K562 (cell line): Measurements from ENCODE around the gene WASL. TPM values are rescaled to one million over a fixed set of nuclear protein-coding genes. Genes with fewer than 3 reads are reported as not detected.

Experiments used
- ATAC-seq: fragments of 200-7000 bp; cut with Tn5 transposase; 3 replicates; pipeline ENCODE4 v1.9.1; 2020; ENCODE audit warnings: moderate library complexity
- BruUV-seq: library from RNA; stranded (reverse); fragments of 400-500 nt; replicated peaks from 2 replicates; lab custom pipeline; 2021; lab: Mats Ljungman, UMichigan
- CTCF ChIA-PET: fragments of 300-600 bp; formaldehyde crosslinking; extraction: SDS; loops from one replicate; lab custom pipeline; 2021; ENCODE audit warnings: low intra/inter-chr PET ratio; lab: Yijun Ruan, JAX
- POLR2A ChIA-PET: fragments of 300-600, 350-650 bp; sonication (Branson Sonifier 250); formaldehyde crosslinking; extraction: SDS; loops from one replicate; lab custom pipeline; 2021; ENCODE audit warnings: antibody characterized with exemption, inconsistent platforms; lab: Yijun Ruan, JAX
- DNase-seq, 4 experiments: peaks; one replicate each; pipeline versions ENCODE4 v3.0.0 to v3.0.0-alpha.2; 2011 to 2018; ENCODE audit warnings: low spot score in 3 of 4, mixed read lengths in 3 of 4; ENCODE audit errors: extremely low read depth in 1 of 4
- FAIRE-seq: peaks from 2 replicates; lab custom pipeline; 2011; peaks lifted over from hg19 to GRCh38; lab: Jason Lieb, UNC
- H2AFZ ChIP-seq: 2 replicates; pipeline ENCODE4 v1.6.0; 2011; ENCODE audit warnings: low read depth, low read length, control low read depth, inconsistent platforms
- H3K27ac ChIP-seq: fragments of 200-600 bp; 3 replicates; pipeline ENCODE4 v1.8.0; 2011; ENCODE audit warnings: low read depth, mild to moderate bottlenecking, control low read depth, inconsistent platforms, low read length, moderate library complexity, mixed read lengths; ENCODE audit errors: extremely low read depth
- H3K27me3 ChIP-seq, 2 experiments: fragments of 300-600 bp in 1 of 2; 2 replicates in 1 of 2; 3 replicates in 1 of 2; pipeline versions ENCODE4 v1.6.0 to v1.8.0; 2011; ENCODE audit warnings: inconsistent platforms in 2 of 2, low read length in 2 of 2, mild to moderate bottlenecking in 1 of 2, mixed read lengths in 1 of 2, moderate library complexity in 1 of 2; ENCODE audit not compliant: control insufficient read depth in 2 of 2, insufficient read depth in 2 of 2
- H3K36me3 ChIP-seq: fragments of 300-600 bp; 3 replicates; pipeline ENCODE4 v1.8.0; 2011; ENCODE audit warnings: mild to moderate bottlenecking, low read length, inconsistent platforms; ENCODE audit not compliant: control insufficient read depth, insufficient read depth
- H3K4me1 ChIP-seq, 2 experiments: fragments of 200-600 bp in 1 of 2; replicated peaks in 1 of 2; 2 replicates in 1 of 2; 3 replicates in 1 of 2; pipeline versions ENCODE4 v1.5.1 to v1.8.0; 2011; ENCODE audit warnings: inconsistent platforms in 2 of 2, low read length in 2 of 2, mild to moderate bottlenecking in 1 of 2, mixed read lengths in 1 of 2, moderate library complexity in 1 of 2; ENCODE audit not compliant: control insufficient read depth in 2 of 2, insufficient read depth in 2 of 2
- H3K4me2 ChIP-seq: 2 replicates; pipeline ENCODE4 v1.6.1; 2011; ENCODE audit warnings: low read length, control low read depth, inconsistent platforms, mixed read lengths; ENCODE audit not compliant: insufficient read depth
- H3K4me3 ChIP-seq: fragments of 200-600 bp; sonication (generic), shearing (Covaris generic); 2 replicates; pipeline ENCODE4 v1.5.1; 2016; ENCODE audit warnings: control low read depth, inconsistent platforms
- H3K79me2 ChIP-seq: fragments of 200-600 bp; 3 replicates; pipeline ENCODE4 v1.8.0; 2011; ENCODE audit warnings: low read length, inconsistent platforms; ENCODE audit not compliant: control insufficient read depth, insufficient read depth
- H3K9ac ChIP-seq, 2 experiments: 2 replicates each; pipeline versions ENCODE4 v1.6.0 to v1.6.1; 2011; ENCODE audit warnings: low read depth in 2 of 2, low read length in 2 of 2, control low read depth in 1 of 2, inconsistent platforms in 1 of 2, mild to moderate bottlenecking in 1 of 2, mixed read lengths in 1 of 2; ENCODE audit not compliant: insufficient read depth in 1 of 2
- H3K9me1 ChIP-seq: one replicate; pipeline ENCODE4 v1.6.0; 2011; ENCODE audit warnings: inconsistent platforms, mild to moderate bottlenecking, low read length, moderate library complexity; ENCODE audit not compliant: control insufficient read depth, insufficient read depth
- H3K9me3 ChIP-seq: replicated peaks from 2 replicates; pipeline ENCODE4 v1.5.1; 2011; ENCODE audit warnings: low read depth, low read length, inconsistent platforms; ENCODE audit not compliant: control insufficient read depth, insufficient read depth
- H4K20me1 ChIP-seq: replicated peaks from 2 replicates; pipeline ENCODE4 v1.6.1; 2011; ENCODE audit warnings: low read length, inconsistent platforms, mixed read lengths; ENCODE audit not compliant: control insufficient read depth, insufficient read depth
- ATF7 ChIP-seq: fragments of 450-650 bp; IDR thresholded peaks from 2 replicates; pipeline ENCODE4 v1.7.1; 2014; ENCODE audit warnings: mild to moderate bottlenecking, moderate library complexity
- CAMTA2 ChIP-seq: fragments of 250-450 bp; sonication (Bioruptor Pico); conservative IDR thresholded peaks from 2 replicates; pipeline ENCODE4 v1.5.1; 2022
- CCAR2 ChIP-seq: fragments of 200-400 bp; formaldehyde crosslinking; IDR thresholded peaks from 2 replicates; pipeline ENCODE4 v1.6.1; 2017; ENCODE audit warnings: mild to moderate bottlenecking, low read depth, low read length
- CEBPG ChIP-seq, 3 experiments: fragments of 200-800 bp in 1 of 3; sonication (Bioruptor generic) in 1 of 3; sonication (generic) in 1 of 3; formaldehyde crosslinking in 1 of 3; IDR thresholded peaks in 2 of 3; conservative IDR thresholded peaks in 1 of 3; 2 replicates each; pipeline versions ENCODE4 v1.6.1 to v1.8.0; 2016 to 2022; ENCODE audit warnings: missing compliant biosample characterization in 2 of 3, missing genetic modification characterization in 2 of 3, mild to moderate bottlenecking in 1 of 3, missing genetic modification reagents in 1 of 3
- ETV6 ChIP-seq, 3 experiments: fragments of 150-350 bp in 1 of 3; sonication (generic) in 1 of 3; formaldehyde crosslinking in 1 of 3; IDR thresholded peaks; 2 replicates each; pipeline versions ENCODE4 v1.6.1 to v1.8.0; 2014 to 2022; ENCODE audit warnings: borderline replicate concordance in 2 of 3, low read depth in 2 of 3, antibody characterized with exemption in 1 of 3, low read length in 1 of 3, mild to moderate bottlenecking in 1 of 3, missing genetic modification reagents in 1 of 3
- FOXA3 ChIP-seq, 2 experiments: fragments of 450-650 bp in 1 of 2; sonication (generic) in 1 of 2; formaldehyde crosslinking; IDR thresholded peaks in 1 of 2; conservative IDR thresholded peaks in 1 of 2; 2 replicates each; pipeline versions ENCODE4 v1.4.0 to v1.8.0; 2020 to 2022; ENCODE audit warnings: mild to moderate bottlenecking in 2 of 2, missing genetic modification reagents in 1 of 2
- HNRNPH1 ChIP-seq: fragments of 200-400 bp; formaldehyde crosslinking; optimal IDR thresholded peaks from 2 replicates; pipeline ENCODE3; 2017; ENCODE audit warnings: low read depth, mild to moderate bottlenecking, low read length, moderate library complexity
- MTA3 ChIP-seq: fragments of 450-650 bp; formaldehyde crosslinking; IDR thresholded peaks from 2 replicates; pipeline ENCODE4 v1.6.1; 2017; ENCODE audit warnings: mild to moderate bottlenecking, borderline replicate concordance
- NFE2 ChIP-seq: IDR thresholded peaks from 2 replicates; pipeline ENCODE4 v1.6.1; 2014; ENCODE audit warnings: antibody characterized with exemption, low read depth
- TEAD1 ChIP-seq, 2 experiments: fragments of 450-650 bp in 1 of 2; sonication (generic) in 1 of 2; formaldehyde crosslinking; IDR thresholded peaks; 2 replicates each; pipeline versions ENCODE4 v1.4.0 to v1.8.0; 2020 to 2022; ENCODE audit warnings: mild to moderate bottlenecking in 2 of 2, missing genetic modification reagents in 1 of 2
- ZFP30 ChIP-seq: fragments of 250-450 bp; sonication (Bioruptor Pico); IDR thresholded peaks from 2 replicates; pipeline ENCODE4 v1.8.0; 2022; ENCODE audit warnings: moderate library complexity, mild to moderate bottlenecking, inconsistent platforms, borderline replicate concordance
- ZNF589 ChIP-seq: fragments of 200-800 bp; sonication (Bioruptor generic); IDR thresholded peaks from 2 replicates; pipeline ENCODE4 v1.6.1; 2016; ENCODE audit warnings: low read depth, missing genetic modification characterization, missing compliant biosample characterization
- ZNF76 ChIP-seq: fragments of 250-450 bp; sonication (Bioruptor Pico); IDR thresholded peaks from 2 replicates; pipeline ENCODE4 v1.4.0; 2020; ENCODE audit warnings: mild to moderate bottlenecking, moderate library complexity, borderline replicate concordance
- WGBS: fragments of 100-300 bp; shearing (Covaris generic); methylation state at CpG from one replicate; pipeline ENCODE4 v1.1.6; 2016; ENCODE audit warnings: low coverage, mixed read lengths; ENCODE audit not compliant: insufficient coverage; ENCODE audit errors: missing lambda C conversion rate; 5-methylcytosine and 5-hydroxymethylcytosine counted together
- in situ Hi-C: fragments of 300-500 bp; cut with MboI; formaldehyde crosslinking; loops from 4 replicates; pipeline ENCODE4 v1.15.0; 2018; ENCODE audit warnings: inconsistent platforms, mixed read lengths
- intact Hi-C: fragments of 100-400 bp; cut with micrococcal nuclease; formaldehyde crosslinking; loops from 2 replicates; pipeline ENCODE4 v1.14.2; 2022
- polyA plus RNA-seq, 8 experiments: library from polyadenylated mRNA; depleted of rRNA in 4 of 8; stranded (reverse) in 5 of 8; unstranded in 3 of 8; fragments of >200 nt; fragmentation: Nextera tagmentation in 2 of 8; fragmentation: Illumina TruSeq in 1 of 8; extraction: Ambion mirVana in 2 of 8; extraction: Trizol in 1 of 8; gene quantifications; 2 replicates each; pipeline versions ENCODE4 v1.2.1 to v1.2.3, GENCODE V29; 2011 to 2014; ENCODE audit warnings: inconsistent platforms in 1 of 8, missing spikeins in 1 of 8
- total RNA-seq, 7 experiments: library from RNA; depleted of rRNA in 6 of 7; stranded (reverse); fragments of >200 nt in 6 of 7; fragmentation: Illumina TruSeq in 2 of 7; extraction: Trizol in 2 of 7; gene quantifications; 2 replicates each; pipeline versions ENCODE4 v1.2.1 to v1.2.3, GENCODE V29; 2011 to 2021; ENCODE audit warnings: low replicate concordance in 1 of 7
- TF ChIP-seq, protein P1 (sequence below): sonication (generic); formaldehyde crosslinking; IDR thresholded peaks from 2 replicates; pipeline ENCODE4 v1.8.0; 2022; ENCODE audit warnings: missing genetic modification reagents, mild to moderate bottlenecking, borderline replicate concordance
- TF ChIP-seq, protein P2 (sequence below): fragments of 250-450 bp; sonication (Bioruptor Pico); IDR thresholded peaks from 2 replicates; pipeline ENCODE4 v1.5.0; 2022; ENCODE audit warnings: mild to moderate bottlenecking
- TF ChIP-seq, protein P3 (sequence below): sonication (generic); formaldehyde crosslinking; IDR thresholded peaks from 2 replicates; pipeline ENCODE4 v1.9.0; 2022; ENCODE audit warnings: mild to moderate bottlenecking, missing genetic modification reagents

The WASL gene
- total and polyA plus RNA-seq, 9 of the 15 experiments (the other 6 are each of a cell fraction or from before 2014, with no cell fraction given), result 3.2 to 13.9 (median 8.3) TPM

DNA sequence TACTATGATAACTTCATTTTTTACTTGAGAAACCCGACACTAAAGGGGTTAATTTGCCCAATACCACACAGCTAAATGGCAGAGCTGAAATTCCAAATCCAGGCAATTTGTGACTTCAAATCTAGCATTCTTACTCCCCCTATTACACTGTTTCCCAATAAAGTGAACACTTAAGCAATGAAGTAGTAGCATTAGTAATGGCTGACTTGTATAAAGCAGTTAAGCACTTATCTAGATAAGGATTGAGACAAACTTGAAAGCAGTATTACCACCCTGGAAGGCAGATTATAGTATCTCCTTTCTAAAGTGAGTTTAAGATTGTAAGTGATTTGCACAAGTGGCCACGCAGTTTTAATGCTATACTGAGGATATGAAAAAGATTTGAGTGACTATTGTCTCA, 39.3 kb downstream of the WASL start:
- peak overlapping the region; percentile 25 for H3K27ac ChIP-seq
- ATAC-seq (peak; percentile 3; the same call in 2 of the 3 replicates), FAIRE-seq (no peak), DNase-seq (no peak)
- no peak overlapping the region for H3K4me2 ChIP-seq
- in situ Hi-C loops (no loop called here), intact Hi-C loops (no loop called here)
- peaks cover 53% of the 10 kb centered on the region for H3K36me3 ChIP-seq
- no peak overlapping the region for H2AFZ ChIP-seq
- no peaks in the 10 kb centered on the region for H3K9me1 ChIP-seq
- no TSS peak for BruUV-seq
- CTCF ChIA-PET, result no interaction called here
- H3K9me3 ChIP-seq, result no peaks in the 10 kb centered on the region
- POLR2A ChIA-PET, result no interaction called here
- no peaks in the 10 kb centered on the region for H4K20me1 ChIP-seq
- no peak overlapping the region for H3K4me3 ChIP-seq
- peaks cover 0 to 43% of the 10 kb centered on the region in 2 experiments; a peak in 3 of 5 replicates for H3K4me1 ChIP-seq
- no peaks in the 10 kb centered on the region for H3K27me3 ChIP-seq
- no peak overlapping the region; a peak in 1 of 4 replicates for H3K9ac ChIP-seq
- 47% methylated on average over 2 of the region's 2 CpGs for WGBS
- peaks cover 60% of the 10 kb centered on the region for H3K79me2 ChIP-seq
- TF ChIP-seq CAMTA2 (CRISPR knock-in tag) (no peak), ETV6 (IDR thresholded peaks at IDR 0.05; ENCODE audit: borderline replicate concordance in 1 of 2, low read depth in 2 of 2, low read length in 1 of 2) (no peak), ETV6 (CRISPR knock-in tag; IDR thresholded peaks at IDR 0.05; ENCODE audit: borderline replicate concordance) (no peak), ZNF589 (0 out of 2 replicates have a peak, but pooled peaks have one; percentile 30), ZNF76 (CRISPR knock-in tag) (no peak), MTA3 (no peak), CCAR2 (no peak), TEAD1 (CRISPR knock-in tag; IDR thresholded peaks at IDR 0.05) (no peak), FOXA3 (CRISPR knock-in tag; conservative IDR thresholded peaks at IDR 0.05 in 1 of 2, IDR thresholded peaks at IDR 0.05 in 1 of 2) (no peak), ATF7 (no peak), HNRNPH1 (no peak), CEBPG (CRISPR knock-in tag; IDR thresholded peaks at IDR 0.05) (no peak), CEBPG (tag; conservative IDR thresholded peaks at IDR 0.05 in 1 of 2, IDR thresholded peaks at IDR 0.05 in 1 of 2) (peak; percentile 57 to 74; a peak in 3 of 4 replicates), ZFP30 (CRISPR knock-in tag) (no peak), NFE2 (no peak)
- TF ChIP-seq, protein P1, sequence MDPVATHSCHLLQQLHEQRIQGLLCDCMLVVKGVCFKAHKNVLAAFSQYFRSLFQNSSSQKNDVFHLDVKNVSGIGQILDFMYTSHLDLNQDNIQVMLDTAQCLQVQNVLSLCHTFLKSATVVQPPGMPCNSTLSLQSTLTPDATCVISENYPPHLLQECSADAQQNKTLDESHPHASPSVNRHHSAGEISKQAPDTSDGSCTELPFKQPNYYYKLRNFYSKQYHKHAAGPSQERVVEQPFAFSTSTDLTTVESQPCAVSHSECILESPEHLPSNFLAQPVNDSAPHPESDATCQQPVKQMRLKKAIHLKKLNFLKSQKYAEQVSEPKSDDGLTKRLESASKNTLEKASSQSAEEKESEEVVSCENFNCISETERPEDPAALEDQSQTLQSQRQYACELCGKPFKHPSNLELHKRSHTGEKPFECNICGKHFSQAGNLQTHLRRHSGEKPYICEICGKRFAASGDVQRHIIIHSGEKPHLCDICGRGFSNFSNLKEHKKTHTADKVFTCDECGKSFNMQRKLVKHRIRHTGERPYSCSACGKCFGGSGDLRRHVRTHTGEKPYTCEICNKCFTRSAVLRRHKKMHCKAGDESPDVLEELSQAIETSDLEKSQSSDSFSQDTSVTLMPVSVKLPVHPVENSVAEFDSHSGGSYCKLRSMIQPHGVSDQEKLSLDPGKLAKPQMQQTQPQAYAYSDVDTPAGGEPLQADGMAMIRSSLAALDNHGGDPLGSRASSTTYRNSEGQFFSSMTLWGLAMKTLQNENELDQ (CRISPR knock-in tag), result no peak
- TF ChIP-seq, protein P2, sequence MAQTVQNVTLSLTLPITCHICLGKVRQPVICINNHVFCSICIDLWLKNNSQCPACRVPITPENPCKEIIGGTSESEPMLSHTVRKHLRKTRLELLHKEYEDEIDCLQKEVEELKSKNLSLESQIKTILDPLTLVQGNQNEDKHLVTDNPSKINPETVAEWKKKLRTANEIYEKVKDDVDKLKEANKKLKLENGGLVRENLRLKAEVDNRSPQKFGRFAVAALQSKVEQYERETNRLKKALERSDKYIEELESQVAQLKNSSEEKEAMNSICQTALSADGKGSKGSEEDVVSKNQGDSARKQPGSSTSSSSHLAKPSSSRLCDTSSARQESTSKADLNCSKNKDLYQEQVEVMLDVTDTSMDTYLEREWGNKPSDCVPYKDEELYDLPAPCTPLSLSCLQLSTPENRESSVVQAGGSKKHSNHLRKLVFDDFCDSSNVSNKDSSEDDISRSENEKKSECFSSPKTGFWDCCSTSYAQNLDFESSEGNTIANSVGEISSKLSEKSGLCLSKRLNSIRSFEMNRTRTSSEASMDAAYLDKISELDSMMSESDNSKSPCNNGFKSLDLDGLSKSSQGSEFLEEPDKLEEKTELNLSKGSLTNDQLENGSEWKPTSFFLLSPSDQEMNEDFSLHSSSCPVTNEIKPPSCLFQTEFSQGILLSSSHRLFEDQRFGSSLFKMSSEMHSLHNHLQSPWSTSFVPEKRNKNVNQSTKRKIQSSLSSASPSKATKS (CRISPR knock-in tag), result no peak
- TF ChIP-seq, protein P3, sequence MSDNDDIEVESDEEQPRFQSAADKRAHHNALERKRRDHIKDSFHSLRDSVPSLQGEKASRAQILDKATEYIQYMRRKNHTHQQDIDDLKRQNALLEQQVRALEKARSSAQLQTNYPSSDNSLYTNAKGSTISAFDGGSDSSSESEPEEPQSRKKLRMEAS, result no peak
